SKM-1 (cell line): ENCODE measurements around the gene ZNF423.

Experiments
- DNase-seq: peaks from one replicate; lab custom pipeline; 2025; ENCODE audit not compliant: unreplicated experiment; lab: John Stamatoyannopoulos, UW

ZNF423 gene

DNA sequence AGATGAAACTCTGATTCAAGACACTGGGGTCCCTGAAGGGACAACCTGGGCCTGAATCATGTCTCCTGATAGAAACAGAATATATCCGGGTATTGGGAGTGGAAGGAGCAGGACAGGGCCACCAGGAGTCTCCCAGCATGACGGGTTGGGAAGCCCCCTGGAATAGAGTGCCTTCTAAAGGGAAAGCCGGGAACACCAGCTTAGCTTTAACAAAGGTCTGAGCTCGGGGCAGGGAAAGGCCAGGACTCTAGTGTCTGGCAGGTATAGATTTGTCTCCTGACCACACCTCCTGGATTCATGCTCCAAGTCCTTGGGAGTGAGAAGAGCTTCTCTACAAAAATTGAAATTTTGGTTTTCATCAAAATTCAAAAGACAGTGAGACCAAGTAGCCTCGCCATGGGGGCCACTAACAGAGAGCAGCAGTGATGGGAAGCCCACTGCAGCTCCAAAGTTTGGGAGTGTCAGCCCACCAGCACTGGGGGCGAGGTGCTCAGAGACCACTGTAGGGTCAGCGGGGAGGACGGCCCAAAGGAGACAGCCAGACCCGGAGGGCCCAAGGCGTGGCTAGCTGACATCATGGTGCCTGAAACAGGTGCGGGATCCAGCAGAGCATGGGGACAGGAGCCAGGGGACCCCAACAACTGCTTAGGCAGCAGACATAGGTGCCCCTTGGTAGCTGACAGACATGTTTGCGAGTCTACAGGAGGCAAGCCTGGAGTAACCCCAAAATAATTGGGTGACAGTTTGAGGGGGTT, 401.3 kb downstream of the ZNF423 start:
- no peak for DNase-seq

DNA sequence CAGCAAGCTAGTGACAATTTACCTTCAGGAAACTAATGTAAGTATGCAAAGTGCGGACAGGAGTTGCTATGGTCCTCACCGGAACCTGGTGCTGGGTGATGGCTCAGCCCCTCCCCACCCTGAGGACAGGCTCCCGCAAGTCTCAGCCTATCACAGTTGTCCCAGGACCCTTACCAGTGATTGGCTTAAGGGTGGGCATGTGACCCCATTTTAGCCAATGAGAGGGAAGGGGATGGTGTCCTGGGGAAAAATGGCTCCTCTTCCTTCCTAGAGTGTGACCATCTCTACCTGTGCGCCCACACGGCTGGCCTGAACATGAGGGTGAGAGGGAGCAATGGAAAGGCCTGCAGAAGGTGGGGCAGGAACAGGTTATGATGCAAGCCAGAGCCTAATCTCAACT, 401.9 kb downstream of the ZNF423 start:
- no peak for DNase-seq

DNA sequence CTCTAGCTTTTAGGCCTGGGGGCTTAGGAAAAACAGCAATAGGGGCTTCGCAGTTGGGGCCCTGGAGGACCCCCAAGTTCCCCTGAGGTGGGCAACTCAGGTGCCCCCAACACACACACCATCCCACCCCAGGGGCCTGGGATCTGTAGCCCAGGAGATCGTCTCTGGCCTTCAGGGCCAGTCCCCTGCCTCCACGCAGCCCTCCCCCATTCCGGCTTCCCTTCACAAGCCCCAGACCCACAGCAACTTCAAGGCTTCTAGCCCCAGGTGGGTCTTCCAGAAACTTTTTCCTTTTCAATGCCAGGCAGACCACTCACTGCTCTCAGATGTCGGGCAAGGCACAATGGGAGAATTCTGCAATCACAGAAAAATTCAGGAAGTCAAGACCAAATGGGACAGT, 402.9 kb downstream of the ZNF423 start:
- DNase-seq: no peak

- no peak for DNase-seq
Observed at GRCh38 chr16:49452578-49452977, 403.3 kb downstream of the ZNF423 start.

- DNase-seq: no peak
Observed at GRCh38 chr16:49452108-49452507, 403.8 kb downstream of the ZNF423 start.

GRCh38 chr16:49446805-49447204, 409.1 kb downstream of the ZNF423 start:
- DNase-seq: no peak

GRCh38 chr16:49443576-49443975, 412.3 kb downstream of the ZNF423 start:
- no peak for DNase-seq

DNA sequence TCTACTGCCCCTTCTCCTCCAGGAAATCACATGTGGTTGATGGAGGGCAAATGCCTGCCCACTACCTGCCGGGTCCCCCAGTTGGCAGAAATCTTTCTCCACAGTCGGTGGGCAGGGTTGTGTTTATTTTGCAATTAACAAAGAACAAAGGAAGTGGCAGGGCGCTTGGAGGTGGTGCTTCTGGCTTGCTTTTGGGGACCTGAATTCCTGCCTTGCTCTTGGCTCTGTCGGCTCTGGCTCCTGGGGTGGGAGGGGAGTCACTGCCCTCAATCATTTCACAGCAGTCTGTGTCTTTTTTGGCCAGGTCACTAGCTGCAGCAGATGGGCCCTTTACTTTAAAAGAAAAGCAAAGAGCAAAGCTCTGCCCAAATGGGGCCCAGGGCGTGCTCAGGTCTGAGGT, 413.1 kb downstream of the ZNF423 start:
- no peak for DNase-seq

DNA sequence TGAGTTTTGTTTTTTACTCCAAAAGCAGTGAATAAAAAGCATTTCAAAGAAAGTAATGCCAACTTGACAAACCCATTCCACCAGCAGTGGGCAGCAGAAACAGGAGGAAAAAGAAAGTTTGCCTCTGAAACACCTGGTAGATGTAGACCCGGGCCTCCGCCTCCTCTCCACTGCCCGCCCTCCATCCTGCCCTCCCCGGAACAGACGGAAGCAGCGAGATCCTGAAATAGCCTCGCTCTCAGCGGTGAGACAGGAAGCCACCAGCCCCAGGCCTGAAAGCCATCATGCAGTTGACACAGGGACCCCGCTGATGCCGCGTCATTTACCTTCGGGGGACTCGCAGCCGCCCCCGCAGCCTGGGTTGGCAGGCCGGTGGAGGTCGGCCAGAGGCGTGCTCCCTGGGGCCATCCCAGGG, 414.5 kb downstream of the ZNF423 start:
- DNase-seq: no peak

DNA sequence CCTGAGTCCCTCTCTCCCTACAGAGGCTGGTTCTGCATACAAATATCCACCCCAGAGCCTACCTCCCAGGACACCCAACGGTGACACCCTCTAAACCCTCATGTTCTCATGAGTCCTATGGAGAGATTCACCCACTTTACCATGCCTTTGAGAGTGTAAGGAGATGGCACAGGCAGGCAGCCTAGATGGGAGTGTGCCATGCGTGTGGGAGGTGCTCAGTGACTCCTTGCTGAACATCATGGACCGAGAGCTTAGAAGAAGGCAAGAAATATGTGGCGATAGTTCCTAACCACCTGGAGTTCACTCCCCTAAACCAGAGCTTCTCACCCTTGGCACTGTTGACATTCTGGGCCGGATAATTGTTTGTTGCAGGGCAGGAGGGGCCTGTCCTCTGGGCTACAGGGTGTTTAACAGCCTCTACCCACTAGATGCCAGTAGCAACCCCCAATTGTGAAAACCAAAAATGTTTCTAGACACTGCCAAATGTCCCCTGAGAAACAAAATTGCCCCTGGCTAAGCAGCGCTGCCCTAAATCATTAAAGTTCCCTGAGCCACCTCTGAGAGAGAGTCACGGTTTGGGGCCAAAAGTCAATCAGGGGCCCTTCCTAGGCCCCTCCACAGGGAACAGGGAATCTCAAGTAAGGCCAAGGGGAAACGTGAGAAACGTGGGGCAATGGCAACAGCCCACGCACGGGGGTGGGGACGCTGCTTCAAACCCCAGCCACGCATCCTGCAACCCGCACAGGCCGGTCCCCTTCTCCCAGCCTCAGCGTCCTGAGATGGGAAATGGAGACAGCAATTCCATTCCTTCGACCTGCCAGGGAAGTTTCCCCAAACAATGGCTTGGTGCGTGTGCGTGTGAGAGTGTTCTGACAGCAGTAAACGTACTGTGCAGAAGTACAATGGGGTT, 415.5 kb downstream of the ZNF423 start:
- DNase-seq: no peak

GRCh38 chr16:49439676-49440075, 416.2 kb downstream of the ZNF423 start:
- no peak for DNase-seq

DNA sequence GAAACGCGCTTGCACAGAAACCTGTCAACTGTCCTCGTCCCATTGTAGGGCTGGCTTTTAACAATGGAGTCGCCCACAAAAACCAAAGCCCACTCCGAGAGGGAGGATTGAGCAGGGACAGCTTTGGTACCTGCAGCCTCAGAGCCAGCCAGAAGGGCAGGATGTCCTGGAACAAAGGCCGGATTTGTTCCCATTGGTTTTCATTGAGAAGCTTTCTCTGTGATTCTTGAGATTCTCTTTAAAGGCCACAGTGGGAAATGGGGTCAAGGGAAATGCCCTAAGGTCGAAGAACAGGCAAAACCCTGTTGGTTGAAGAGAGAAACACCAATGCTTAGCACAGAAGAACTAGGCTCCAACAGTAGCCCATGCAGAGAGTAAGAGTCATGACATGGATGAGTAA, 416.9 kb downstream of the ZNF423 start:
- no peak for DNase-seq
